IPS-18c (cell line): ENCODE measurements around the gene IGFL1.
"Not testable (repeated sequence)": the region's sequence is repeated elsewhere in the genome, so short reads cannot be mapped to it uniquely, and the experiment has no call there.

Experiments
- H3K4me3 ChIP-seq: 2 replicates; pipeline ENCODE4 v1.7.0; 2013; ENCODE audit warnings: low read depth, mild to moderate bottlenecking, low read length, moderate library complexity; ENCODE audit not compliant: insufficient read depth
- H3K9me3 ChIP-seq: one replicate; pipeline ENCODE4 v1.6.1; 2013; ENCODE audit warnings: mild to moderate bottlenecking, low read length, moderate library complexity; ENCODE audit not compliant: control insufficient read depth, insufficient read depth

IGFL1 gene

DNA sequence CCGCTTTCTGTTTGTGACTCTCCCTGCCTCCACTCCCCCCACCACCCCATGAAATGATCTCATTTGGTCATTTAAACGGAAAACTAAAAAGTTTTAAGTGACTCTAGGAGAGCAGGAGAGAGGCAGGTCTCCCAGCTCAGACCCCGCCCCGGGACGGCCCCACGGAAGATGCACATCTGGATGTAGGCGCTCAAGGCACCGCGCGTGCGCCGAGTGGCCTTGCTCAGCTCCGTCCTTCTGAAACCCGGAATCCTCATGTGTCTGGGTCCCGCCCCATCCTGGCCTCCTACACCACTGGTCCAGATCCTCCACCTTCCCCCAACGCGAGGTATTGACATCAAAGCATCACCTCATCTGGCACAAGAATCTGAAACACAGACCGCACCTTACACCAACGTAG is 15.7 kb upstream of the IGFL1 start:
- Histone ChIP-seq H3K9me3 (no peaks in the 10 kb centered on the region), H3K4me3 (no peak overlapping the region)

DNA sequence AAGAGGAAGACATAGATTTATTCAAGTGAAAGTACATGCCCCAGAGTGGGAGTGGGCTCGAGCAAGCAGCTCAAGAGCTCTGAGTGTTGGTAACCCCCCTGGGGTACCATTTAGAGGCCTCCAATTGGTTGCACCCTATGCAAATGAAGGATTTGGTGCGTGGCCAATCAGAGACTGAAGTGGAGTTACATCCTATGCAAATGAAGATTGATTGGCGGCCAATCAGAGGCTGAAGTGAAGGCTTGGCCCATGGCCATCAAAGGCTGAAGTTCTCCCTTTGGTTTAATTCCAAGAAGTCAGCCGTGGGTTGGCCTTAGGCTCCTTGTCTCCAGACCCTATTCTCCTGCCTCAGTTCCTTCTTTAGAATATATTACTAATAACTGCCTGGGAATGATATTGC is 12.9 kb upstream of the IGFL1 start:
- no peaks in the 10 kb centered on the region for H3K9me3 ChIP-seq
- no peak overlapping the region for H3K4me3 ChIP-seq

DNA sequence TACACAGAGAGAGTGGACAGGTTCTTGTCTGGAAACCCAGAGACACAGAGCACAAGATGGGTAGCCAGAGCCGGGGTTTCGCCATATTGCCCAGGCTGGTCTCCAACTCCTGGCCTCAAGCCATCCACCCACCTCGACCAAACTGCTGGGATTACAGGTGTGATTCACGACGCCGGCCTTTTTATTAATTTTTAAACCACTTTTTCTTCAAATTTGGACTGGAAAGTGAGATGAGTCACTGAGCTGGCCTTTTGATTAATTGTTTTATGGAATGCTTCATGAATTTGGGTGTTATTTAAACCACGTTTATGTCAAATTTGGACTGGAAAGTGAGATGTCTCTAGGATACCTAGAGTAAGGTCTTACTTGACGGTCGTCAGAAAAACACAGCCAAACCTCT is 12.1 kb upstream of the IGFL1 start:
- H3K4me3 ChIP-seq: no peak overlapping the region
- no peaks in the 10 kb centered on the region for H3K9me3 ChIP-seq

DNA sequence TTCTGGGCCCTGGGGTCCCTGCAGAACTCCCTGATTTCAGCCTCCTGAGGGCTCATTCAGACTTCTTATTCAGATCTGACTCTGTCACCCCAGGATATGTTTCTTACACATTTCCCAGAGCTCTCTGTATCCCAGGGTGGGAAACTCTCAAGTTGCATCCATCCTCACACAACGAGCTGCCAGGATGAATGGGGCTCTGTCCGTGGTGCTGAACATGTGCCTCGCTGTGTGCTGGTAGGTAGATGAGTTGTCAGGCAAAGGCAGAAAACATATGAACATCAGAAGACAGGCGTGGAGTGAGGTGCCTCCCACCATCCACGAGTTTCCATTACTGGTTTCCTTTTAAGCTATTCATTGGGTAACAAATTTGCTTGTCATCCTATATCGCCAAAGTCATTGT is 11.4 kb upstream of the IGFL1 start:
- Histone ChIP-seq H3K4me3 (no peak overlapping the region), H3K9me3 (no peaks in the 10 kb centered on the region)

DNA sequence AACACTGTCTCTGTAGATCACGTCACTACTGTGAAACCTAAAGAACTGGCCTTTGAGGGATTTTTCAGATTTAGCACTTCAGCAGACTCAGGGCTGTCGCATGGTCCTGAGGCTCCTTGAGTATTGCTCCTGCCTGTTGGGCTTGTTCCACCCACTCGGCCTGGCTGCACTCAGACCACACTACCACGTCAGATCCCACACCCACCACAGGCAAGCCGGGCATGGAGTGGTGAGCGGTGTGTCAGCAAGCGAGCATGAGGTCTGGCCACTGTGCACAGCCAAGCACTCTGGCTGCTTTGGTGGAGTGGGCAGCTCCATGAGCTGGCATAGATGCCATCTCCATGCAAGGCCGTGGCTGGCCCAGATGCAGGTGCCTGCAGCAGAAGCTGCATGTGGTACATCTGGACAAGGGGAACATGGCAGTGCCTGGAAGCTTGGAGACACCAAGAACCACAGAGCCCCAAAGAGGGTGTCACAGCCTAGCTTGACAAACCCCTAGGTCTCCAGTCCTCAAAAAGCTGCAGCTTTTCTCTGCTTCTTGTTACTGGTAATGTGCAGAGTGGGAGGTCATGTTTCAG is 9.4 kb upstream of the IGFL1 start:
- H3K9me3 ChIP-seq: no peaks in the 10 kb centered on the region
- H3K4me3 ChIP-seq: no peak overlapping the region

DNA sequence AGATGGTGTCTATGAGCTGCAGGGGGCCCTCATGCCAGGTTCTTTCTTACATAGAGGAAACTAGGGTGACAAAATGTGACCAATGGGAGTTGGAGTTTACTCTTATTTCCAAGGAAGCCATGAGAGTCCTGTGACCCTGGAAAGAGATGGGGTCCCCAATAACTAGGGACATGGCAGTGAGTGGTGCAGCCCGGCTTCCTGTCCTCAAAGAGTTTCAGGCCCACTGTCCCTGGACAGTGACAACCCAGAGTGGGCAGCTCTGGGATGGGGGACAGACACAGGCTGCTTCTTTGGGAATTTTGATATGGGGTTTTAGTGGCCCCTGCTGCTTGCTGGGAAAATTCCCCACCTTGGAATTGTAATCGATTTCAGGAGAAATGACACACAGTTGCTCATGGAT is 8.4 kb upstream of the IGFL1 start:
- H3K4me3 ChIP-seq: no peak overlapping the region

DNA sequence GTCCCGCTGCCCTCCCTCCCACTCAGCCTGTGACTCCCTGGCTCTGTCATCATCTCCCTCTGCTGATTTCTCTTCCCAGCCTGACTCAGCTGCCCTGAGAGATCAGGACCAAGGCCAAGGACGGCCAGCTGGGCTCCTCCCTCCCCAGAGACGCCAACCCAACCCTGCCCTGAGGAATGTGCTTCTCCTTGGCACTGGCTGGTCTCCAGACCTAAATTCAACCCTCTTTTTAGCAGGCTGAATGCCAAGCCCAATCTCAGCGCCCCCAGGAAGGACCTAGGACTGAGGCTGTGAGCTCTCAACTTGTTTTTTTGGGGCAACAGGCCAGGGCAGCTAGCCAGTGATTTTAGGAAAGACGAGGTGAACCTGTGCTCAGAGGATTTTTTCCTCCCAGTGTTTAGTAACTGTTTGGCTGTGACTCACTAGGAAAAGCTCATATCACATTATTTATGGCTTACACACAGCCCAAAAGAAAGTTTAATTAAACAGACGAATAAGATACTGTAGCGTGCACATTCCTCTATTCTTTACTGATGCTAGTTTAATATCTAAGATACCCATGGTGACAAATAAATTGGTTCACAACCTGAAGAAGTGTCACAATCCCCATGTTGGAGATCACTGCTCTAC is 7.4 kb upstream of the IGFL1 start:
- Histone ChIP-seq H3K9me3 (no peaks in the 10 kb centered on the region), H3K4me3 (no peak overlapping the region)

More for the DNA sequence above, 8.4 kb upstream of the IGFL1 start:
- H3K9me3 ChIP-seq: no peaks in the 10 kb centered on the region

DNA sequence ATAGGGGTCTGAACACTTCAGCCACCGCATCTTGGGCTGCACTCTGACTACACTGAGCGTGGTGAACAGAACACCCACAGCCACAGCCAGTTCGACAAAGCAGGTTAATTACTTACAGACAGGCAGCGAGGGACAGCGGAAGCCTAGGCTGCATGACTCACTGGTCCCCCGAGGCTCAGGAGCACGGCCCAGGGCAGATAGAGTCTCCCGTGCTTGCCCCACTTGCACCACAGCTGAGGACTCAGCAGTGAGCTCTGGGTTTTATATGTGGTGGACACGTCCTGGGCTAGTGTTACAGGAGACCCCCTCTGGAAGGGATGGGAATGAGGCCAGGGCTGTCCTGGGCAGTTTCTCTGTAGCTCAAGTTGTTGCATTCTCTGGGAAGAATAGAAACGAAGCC is 5.8 kb upstream of the IGFL1 start:
- not testable (repeated sequence) for H3K9me3 ChIP-seq, H3K4me3 ChIP-seq

DNA sequence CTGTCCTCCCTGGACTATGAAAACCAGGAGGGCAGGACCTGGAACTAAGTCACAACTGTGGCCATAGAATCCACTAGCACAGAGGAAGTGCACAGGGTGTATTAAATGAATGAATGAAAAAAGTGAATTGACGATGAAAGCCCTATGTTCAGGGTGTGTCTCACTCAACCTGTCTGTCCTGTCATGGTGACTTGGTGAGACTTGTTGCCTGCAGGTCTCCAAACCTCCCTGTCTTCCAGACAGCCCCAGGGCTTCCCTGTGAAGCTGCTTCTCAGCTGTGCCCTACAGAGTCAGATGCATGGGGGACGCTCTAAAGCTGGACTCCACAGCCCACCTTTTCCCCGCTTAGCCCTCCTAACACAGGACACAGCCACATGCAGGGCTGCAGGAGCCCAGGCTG is 4.8 kb upstream of the IGFL1 start:
- H3K9me3 ChIP-seq: no peaks in the 10 kb centered on the region
- H3K4me3 ChIP-seq: no peak overlapping the region

DNA sequence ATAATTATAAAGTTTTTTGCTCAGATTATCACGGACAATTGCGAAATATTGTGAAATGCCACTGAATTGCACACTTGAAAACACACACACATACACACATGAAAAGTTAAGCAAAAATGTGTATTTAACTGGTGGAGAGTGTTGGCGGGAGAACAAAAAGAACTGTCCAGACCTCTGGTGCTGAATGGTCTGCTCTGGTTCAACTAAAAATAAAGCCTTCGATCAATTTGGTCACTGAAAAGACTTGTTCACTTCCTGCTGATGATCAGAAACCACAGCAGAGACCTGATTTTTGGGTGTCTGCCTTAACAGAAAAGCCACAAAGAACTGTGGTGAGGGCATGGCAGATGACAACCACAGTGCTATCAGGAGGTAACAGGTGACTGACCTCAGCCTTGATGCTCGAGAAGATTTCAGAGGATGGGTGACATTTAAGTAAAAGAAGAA is 4.0 kb upstream of the IGFL1 start:
- H3K4me3 ChIP-seq: no peak overlapping the region
- H3K9me3 ChIP-seq: no peaks in the 10 kb centered on the region

DNA sequence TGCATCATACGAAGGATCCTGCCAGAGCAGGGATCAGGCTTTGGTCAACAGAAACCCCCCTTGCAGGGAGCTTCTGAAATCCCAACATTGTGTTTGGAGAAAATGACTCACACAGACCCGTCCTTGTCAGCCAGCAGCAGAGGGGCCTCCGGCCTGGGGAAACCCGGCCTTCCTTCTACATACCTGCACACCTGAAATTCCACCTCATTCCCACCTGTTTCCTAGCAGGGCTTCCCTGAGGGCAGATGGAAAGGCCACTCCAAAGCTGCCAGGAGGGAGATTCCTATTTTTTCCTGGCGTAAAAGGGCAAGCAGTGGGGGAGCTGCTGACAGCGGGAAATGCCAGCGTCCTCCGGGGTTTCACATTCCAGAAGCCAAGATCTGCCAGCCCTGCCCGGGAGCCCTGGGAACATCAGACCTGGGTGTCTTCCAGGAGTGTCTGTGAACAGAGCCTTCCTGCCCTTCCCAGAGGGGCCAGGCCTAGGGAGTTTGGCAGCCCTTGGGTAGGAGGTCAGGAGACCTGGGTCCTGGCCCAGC is 3.0 kb upstream of the IGFL1 start:
- Histone ChIP-seq H3K9me3 (no peaks in the 10 kb centered on the region), H3K4me3 (no peak overlapping the region)

DNA sequence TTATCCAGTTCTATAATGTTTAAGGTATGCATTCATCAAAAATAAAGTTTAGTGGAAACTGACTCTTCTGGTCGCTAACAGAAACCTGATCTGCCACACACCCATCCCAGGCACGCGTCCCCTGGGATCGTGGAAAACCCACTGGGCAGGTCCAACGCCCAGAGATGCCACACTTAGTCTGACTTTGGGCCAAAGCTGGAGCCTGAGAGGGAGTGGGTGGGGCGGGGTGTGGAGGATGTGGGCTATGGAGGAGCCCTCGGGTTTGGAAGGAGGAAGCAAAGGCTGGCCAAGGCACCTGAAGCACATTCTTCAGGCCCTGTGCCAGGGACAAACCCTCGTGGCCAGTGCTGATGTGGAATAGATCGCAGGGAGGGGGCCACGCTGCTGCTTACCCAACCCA is 2.5 kb downstream of the IGFL1 start:
- no peak overlapping the region for H3K4me3 ChIP-seq
- H3K9me3 ChIP-seq: peaks cover 2% of the 10 kb centered on the region

DNA sequence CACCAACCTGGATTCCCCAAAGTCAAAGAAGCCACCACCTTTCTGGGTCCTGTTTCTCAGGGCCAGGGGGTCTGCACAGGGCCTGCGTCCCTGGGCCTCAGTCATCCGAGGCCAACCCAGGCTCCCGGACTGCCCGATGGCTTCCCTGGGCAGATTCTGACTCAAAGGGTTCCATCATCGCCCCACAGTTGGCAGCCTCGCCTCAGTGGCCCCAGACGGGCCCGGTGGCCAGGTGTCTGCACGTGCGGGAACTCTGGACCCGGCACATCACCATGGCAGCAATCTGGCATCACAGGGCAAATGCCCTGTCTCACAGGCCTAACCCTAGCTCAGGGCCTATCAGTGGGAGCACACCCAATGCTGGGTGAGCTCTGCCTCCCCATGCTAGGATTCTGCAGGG is 2.9 kb downstream of the IGFL1 start:
- Histone ChIP-seq H3K9me3 (peaks cover 2% of the 10 kb centered on the region), H3K4me3 (no peak overlapping the region)

DNA sequence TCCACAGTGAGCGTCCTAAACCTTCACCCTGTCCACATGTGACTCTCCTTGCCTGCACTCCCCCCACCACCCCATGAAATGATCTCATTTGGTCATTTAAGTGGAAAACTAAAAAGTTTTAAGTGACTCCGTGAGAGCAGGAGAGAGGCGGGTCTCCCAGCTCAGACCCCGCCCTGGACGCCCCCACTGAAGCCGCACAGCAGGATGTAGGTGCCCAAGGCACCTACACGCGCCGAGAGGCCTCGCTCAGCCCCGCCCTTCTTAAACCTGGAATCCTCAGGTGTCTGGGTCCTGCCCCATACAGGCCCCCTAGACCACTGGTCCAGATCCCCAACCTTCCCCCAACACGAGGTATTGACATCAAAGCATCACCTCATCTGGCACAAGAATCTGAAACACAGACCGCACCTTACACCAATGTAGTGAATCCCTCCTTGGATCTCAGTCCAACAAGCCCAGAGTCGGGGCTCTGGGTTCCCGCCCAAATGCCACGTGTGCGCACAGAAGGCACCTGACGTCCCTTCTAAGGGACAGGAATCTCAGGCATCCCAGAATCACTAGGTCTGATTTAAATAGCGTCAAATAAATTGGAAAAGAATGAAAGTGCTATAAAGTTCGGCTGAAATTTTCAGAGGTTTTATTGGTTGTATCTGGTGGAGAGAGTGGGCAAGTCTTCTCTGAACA is 3.5 kb downstream of the IGFL1 start:
- H3K9me3 ChIP-seq: peaks cover 2% of the 10 kb centered on the region
- H3K4me3 ChIP-seq: no peak overlapping the region

DNA sequence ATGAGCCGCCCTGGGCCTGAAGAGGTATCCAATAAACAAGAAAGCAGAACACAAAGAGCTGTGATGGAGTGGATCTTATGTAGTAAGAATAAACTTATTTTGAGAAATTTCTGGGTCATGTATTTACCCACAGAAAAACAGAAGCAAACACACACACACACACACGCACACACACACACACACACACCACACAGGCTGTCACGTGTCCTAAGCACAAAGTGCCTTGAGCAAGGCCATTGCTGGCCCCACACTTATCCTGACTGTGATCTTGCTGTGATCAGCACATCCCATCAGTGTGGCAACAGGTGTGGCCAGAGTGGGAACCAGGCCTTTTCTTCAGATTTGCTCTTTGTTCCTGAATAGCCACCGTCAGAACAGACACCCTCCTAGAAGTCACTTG is 4.3 kb downstream of the IGFL1 start:
- not testable (repeated sequence) for H3K9me3 ChIP-seq, H3K4me3 ChIP-seq

DNA sequence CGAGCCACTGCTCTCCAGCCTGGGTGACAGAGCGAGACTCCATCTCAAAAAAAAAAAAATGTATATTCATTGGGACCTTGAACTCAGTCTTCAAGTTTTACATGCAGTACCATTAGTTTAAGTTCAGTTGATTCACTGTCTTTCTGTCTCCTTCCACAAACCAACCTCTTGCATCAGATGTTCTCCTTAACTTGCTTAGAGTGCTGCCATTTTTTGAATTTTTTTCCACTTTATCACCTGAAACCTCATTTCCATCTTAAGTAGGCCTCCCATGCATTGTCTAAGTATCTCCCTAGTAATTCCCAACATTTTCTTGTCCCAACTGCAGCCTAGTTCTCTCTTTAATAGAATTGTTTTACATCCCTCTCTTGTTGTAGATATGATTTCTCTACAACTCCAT is 8.6 kb downstream of the IGFL1 start:
- H3K4me3 ChIP-seq, H3K9me3 ChIP-seq: not testable (repeated sequence)

DNA sequence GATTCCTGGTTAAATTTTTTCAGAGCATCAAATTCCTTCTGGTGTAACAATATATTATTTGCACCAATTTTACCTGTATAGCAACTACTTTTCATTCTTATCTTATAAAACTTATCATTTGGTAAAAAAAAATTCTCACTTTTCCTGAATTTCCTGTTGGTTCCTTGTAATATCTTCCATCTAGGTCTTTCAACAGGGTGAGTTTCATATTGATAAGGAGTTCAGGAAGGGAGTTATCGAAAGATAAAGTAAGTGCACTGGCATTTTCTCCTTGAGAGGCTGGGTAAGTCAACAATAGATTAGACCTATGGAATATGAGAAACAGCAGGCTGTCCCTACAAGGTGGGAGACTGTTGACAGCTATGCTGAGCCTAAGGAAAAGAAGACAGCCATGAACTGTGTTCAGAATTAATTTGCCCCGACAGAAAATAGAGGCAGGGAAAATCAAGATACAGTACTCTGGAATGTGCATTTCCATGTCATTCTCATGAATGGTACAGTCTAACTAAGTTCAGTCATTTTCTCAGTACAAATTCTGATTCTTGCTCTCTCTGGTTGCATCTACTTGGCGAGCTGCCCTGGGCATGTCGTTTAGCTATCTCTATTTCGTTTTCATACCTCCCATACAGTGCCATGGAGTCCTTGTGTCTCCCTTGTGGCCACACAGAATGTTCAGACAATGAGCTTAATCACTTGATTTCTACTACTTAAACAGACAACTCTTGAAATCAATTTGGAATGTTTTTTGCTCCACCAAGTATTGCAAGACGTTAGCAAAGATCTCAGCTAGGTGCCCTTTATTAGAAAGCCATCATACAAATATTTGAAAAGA is 9.9 kb downstream of the IGFL1 start:
- H3K9me3 ChIP-seq: no peaks in the 10 kb centered on the region
- H3K4me3 ChIP-seq: no peak overlapping the region

DNA sequence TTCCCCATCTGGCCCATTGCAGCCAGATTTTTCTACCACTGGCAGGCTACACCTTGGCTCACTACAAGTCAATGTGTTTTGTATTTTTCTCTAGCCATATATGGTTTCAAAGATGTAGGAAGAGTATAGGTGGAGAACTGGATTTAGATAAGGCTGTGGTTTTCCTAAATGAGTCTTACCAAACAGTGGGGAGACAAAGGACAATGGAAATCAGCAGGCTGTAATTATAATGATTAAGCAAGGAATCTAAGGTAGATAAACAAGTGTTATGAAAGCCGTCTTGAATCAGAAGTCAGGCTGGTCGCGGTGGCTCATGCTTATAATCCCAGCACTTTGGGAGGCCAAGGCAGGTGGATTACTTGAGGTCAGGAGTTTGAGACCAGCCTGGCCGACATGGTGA is 11.2 kb downstream of the IGFL1 start:
- H3K4me3 ChIP-seq: no peak overlapping the region
- no peaks in the 10 kb centered on the region for H3K9me3 ChIP-seq
